ENCODE measurements around the gene DOCK9.

- TF ChIP-seq CTCF (IDR thresholded peaks at IDR 0.05) (no peak), POLR2AphosphoS5 (IDR thresholded peaks at IDR 0.05) (no peak), EP300 (IDR thresholded peaks at IDR 0.05) (no peak), POLR2A (IDR thresholded peaks at IDR 0.05) (no peak)
Observed at GRCh38 chr13:99022941-99023340, 45.1 kb upstream of the DOCK9 start.

Measured in upper lobe of left lung (tissue), 4 donors.